Activated CD8-positive, alpha-beta memory T cell treated with anti-CD3 and anti-CD28 coated beads for 4 hours (primary cell): ENCODE measurements around the gene LRRC27.

Experiments
- DNase-seq, 2 donors: peaks; one replicate each; pipeline ENCODE4 v3.0.0-alpha.2; 2020; ENCODE audit warnings: low read depth in 2 of 2

Gene LRRC27

DNA sequence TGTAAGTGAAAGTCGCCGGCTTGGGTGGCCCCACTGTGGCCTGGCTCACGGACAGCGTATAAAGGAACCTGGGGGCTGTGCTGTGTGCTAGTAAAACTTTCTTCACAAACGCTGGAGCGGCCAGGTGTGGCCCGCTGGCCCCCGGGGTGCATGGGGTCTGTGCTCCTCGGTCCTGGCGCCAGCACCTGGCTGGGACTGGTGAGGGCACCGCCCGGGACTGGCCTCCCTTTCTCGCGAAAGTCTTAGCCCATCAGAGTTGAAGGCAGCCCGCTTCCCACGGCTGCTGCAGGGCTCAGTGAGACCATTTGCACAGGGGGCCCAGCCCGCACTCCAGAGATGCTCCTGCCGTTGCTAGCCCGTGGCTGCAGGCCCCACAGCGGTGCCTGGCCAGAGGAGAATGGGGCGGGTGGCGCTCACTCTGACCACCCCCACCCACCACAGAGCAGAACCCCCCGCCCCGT lies 70.8 kb downstream of the LRRC27 start:
- DNase-seq, result no peak

DNA sequence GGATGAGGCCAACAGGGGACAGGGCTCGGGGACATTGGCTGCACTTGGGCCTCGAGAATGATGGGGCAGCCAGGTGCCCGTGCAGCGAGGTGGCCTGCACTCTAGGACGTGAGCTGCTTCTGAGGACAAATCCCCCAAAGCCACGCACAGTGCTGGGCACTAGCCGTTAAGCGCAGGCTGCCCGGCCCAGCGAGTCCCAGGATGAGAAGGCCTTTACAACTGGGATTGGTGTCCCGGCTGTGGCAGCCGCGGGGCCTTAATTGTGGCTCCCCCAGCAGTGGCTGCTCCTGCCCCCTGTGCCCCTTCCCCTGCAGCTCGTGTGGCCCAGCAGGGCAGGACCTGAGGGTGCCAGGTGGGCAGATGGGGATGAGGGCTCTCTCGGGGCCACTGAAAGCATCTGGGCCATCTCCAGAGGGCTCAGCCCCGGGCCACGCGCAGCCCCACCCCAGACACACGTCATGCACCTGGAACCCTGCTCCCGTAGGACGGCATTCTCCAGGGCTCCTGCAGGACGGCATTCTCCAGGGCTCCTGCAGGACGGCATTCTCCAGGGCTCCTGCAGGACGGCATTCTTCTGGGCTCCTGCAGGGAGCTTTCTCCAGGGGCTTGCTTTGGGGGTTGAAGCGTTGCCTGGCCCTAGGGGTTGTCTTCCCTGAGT lies 71.6 kb downstream of the LRRC27 start:
- no peak for DNase-seq

DNA sequence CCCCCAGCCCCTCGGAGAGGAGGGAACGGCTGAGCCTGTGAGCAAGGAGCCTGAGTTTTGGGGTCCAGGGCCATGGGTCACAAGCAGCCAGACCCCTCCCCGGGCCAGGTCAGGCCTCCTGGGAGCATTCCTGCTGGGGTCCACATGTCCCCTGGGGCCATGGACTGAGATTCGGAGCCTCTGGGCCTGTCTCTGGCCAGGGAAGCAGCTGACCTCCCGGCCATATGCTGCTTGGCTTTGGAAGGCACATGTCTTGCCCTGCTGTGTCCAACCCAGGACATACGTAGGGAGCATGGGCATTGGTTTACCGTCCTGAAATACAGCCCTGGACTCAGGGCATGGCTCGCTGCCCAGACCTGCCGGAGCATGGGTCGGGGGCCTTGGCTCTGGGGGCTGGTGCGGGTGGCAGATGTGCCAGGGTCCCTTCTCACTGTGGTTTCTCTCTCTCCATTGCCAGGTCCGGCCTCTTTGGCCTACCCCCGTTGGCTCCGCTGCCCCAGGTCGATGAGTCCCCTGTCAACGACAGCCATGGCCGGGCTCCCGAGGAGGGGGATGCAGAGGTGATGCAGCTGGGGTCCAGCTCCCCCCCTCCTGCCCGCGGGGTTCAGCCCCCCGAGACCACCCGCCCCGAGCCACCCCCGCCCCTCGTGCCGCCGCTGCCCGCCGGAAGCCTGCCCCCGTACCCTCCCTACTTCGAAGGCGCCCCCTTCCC lies 72.3 kb downstream of the LRRC27 start:
- DNase-seq, result no peak

DNA sequence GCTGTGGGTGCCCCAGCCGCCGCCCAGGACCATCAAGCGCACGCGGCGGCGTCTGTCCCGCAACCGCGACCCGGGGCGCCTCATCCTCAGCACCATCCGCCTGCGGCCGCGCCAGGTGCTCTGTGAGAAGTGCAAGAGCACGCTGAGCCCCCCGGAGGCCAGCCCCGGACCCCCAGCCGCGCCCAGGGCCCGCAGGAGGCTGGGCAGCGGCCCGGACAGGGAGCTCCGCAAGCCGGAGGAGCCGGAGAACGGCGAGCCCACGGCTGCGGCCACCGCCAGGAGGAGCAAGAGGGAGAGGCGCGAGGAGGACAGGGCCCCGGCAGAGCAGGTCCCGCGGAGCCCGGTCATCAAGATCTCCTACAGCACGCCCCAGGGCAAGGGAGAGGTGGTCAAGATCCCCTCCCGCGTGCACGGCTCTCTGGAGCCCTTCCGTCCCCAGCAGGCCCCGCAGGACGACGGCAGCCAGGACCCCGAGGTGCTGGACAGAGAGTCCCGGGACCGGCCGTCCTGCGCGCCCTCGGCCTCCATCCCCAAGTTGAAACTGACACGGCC lies 73.0 kb downstream of the LRRC27 start:
- DNase-seq, result no peak

DNA sequence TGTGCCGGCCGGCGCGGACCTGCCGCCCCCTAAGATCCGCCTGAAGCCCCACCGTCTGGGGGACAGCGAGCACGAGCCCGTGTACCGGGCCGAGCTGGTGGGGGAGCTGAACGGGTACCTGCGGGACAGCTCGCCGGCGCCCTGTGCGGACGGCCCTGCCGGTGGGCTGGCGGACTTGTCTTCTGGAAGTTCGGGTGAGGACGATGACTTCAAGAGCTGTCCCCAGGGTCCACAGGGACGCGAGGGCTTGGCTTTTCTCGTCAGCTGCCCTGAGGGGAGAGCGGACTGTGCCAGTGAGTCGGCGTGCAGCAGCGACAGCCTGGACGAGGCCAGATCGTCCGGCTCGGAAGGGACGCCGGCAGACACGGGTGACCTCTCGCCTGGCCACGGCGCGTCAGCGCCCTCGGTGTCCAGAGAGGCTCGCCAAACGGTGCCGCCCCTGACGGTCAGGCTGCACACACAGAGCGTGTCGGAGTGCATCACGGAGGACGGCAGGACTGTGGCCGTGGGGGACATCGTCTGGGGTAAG lies 73.5 kb downstream of the LRRC27 start:
- no peak for DNase-seq

DNA sequence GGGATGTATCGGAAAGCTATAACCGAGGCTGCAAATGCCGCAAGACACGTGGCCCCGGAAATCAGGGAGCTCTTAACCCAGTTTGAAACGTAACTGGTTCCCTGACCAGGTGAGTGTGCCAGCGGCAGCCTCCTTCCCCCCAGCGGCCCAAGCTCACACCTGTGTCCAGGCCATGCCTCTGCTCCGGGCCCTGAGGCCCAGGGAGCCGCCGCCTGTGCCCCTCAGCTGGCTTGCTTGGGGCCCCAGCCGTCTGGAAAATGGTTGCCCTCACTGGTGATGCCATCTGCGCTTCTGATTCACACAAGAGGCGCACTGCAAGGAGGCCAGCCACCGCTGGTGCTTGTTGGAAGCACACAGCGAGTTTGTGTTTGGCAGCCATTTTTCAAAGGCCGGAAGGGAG lies 74.2 kb downstream of the LRRC27 start:
- DNase-seq, result no peak

DNA sequence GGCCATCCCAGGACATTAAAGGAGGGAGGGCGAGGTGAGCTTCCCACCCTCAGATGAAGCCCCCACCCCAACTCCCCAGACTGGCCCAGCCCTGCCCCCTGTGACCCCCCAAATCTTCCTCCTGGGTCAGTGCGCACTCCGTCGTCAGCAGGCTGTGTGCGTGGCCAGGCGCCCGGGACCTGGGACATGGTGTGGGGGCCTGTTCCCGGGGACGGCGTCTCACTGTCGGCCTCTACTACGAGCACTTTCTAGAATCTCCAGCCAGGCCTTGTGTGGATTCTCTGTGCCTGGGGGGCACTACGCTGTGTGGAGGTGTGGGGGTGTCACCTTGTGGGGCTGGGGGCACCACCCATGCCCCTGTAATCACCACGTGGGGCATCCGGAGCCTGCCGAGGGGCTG lies 74.8 kb downstream of the LRRC27 start:
- DNase-seq, result no peak

DNA sequence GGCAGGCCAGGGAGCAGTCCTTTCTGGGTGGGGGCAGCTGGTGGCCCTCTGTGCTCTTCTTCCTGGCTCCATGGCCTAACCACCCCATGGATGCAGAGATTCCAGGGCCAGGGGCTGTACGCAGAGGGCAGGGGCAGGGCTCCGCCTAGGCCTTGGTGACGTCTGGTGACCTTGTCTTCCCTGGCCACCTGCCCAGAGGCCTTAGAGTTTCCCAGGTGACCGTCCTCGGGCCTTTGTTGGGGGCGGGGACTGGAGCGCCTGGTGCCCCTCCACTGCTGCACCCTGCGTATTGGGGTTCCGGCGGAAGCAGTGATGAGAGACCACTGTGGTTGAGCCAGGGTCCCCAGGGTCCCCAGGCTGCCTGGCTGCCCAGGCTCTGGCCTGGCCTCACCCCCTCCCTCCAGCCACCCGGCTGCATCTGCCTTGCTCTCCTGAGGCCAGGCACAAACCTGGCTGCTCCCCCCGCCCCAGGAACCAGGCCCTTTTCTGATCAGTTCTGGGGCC lies 75.3 kb downstream of the LRRC27 start:
- DNase-seq, result no peak

DNA sequence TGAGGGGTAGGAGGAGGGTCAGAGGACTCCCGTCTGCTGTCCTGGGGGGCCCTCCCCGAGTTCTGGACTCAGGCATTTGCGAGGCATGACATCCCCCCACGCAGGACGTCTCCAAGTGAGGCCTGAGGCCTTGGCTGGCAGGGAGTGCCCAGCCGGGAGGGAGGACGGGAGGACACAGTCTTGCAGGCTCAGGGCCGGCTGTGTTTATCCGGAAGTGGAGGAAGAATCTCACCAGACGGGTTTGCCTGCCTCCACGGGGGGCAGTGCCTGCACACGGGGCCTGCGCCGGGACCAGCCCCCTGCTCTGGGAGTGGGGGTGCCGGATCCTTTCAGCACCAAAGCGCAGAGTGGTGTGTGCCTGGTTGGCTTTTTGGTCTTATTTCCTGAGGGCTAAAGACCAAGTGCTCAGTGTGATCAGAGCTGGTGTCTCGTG lies 75.9 kb downstream of the LRRC27 start:
- DNase-seq, result no peak

DNA sequence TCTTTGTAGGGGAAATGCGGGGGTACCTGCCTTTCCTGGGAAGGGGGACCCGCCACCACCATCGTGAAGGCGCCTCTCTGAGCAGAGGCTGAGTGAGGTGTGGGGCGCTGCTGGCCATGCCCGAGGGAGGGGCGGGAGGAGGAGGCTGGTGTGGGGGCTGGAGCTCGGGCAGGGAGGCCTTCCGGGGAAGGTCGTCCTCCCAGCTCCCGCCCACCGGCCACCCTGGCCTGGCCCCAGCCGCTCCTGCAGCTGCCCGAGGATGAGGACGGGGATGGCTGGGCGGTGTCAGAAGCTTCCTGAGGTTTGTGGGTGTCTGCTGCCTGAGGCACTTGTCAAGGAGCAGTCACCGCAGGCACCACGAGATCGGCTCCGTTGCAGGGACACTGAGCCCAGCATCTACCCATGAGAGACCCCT lies 76.4 kb downstream of the LRRC27 start:
- DNase-seq, result no peak

DNA sequence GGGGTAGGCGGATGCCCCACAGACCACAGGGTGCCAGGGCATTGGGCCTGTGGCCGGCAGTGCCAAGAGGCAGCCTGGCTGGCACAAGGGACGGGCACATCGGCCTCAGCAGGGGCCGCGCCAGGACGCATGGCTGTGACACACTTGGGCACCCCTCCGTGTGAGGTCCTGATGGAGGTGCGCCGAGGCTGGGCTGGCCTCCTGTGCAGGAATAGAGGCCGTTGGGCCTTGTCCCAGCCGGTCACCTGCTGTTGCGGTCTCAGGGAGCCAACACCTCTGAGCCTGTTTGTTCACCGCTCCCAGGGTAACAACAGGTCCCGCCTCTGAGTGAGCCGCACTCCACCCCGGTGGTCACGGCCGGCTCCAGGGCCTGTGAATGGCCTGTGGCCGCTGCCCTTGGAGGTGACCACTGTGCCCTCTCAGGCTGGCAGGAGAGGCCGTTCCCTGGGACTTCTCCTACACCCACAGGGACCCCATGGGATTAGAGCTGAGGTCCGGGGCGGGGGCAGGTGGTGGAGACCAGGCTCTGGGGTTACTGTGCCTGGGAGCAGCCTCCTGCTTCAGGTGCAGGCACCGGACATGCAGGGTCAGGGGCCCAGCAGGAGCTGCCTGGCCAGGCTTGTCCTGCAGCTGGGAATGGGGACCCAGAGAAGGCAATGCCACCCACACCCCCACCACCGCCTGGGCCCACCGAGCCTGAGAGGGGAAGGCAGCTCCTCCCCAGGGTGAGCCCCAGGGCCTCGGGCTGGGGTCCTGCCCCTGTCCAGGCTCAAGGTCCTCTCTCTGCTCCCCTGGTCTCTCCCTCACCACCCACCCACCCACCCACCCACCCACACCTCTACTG lies 77.1 kb downstream of the LRRC27 start:
- DNase-seq, result no peak

DNA sequence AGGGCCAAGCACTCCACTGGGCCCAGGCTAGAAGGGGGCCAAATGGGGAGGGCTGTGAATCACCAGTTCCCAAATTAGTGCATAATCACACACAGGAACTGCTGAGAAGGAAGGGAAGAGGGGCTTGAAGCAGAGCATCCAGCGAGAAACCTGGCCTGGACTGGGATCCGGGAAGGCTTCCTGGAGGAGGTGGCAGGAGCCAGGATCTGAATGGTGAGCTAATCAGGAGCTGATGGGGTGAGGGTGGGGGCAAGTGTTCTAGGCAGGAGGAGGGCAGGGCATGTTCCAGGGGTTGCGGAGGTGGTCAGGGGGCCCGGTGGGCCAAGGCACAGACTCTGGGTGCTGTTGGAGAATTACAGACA lies 77.7 kb downstream of the LRRC27 start:
- DNase-seq, result no peak

DNA sequence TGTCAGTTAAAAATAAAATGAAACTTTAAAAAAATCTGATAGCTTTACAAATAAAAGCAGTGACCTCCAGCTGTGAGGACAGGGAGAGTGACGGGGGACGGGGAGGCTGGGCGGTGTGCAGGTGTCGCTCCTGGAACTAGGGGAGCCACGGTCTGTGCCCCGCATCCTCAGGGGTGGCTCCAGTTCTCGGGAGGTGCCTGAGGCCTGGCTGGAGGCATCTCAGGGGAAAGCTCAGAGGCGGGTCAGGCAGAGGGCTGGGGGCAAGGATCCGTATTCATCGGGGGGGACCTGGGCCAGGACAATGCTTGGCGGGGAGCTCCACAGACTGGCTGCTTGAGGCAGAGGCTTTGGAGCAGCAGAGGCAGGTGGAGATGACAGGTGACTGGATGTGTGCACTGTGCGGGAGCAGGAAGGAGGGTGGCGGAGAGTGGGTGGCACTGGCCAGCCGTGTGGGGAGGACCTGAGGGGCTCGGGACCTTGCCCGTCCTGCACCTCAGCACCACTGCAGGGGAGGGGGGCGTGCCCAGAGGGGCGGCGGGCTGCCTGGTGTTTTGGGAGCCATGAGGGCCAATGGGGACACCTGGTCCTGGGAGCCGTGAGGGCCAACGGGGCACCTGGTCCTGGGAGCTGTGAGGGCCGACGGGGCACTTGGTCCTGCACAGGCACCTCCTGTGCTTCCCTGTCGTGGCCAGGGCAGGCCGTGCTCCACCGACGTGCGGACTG lies 78.2 kb downstream of the LRRC27 start:
- no peak for DNase-seq

DNA sequence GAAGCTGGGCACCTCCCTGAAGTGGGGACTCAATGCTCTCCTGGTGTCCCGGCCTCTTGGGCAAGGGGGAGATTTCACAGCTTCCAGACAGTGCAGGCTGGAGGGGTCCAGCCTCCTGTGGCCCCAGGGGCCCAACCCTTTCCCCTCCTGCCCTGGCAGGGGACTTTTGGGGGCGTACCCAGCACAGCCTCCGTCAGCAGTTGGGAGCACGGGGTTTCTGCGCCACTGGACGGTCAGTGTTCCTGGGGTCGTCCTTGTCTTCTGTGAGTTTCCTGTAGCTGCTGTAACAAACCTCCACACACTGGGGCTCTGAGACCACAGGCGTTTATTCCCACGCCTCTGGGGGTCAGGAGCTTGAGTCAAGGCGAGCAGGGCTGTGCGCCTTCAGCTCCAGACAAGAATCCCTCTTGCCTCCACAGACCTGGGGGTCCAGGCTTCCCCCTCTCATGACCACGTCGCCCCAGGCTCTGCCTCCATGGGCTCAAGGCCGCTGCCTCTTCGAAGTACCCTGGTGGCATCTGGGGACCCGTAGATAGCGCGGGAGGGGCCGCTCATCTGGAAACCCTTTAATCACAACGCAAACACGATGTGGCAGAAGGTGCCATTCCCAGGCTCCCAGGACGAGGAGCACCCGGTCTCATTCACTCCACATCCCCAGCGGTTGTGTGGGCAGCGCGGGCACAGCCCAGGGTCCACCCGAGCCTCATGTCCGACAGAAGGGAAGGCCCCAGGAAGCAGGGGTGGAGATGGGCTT lies 79.0 kb downstream of the LRRC27 start:
- DNase-seq, result no peak

DNA sequence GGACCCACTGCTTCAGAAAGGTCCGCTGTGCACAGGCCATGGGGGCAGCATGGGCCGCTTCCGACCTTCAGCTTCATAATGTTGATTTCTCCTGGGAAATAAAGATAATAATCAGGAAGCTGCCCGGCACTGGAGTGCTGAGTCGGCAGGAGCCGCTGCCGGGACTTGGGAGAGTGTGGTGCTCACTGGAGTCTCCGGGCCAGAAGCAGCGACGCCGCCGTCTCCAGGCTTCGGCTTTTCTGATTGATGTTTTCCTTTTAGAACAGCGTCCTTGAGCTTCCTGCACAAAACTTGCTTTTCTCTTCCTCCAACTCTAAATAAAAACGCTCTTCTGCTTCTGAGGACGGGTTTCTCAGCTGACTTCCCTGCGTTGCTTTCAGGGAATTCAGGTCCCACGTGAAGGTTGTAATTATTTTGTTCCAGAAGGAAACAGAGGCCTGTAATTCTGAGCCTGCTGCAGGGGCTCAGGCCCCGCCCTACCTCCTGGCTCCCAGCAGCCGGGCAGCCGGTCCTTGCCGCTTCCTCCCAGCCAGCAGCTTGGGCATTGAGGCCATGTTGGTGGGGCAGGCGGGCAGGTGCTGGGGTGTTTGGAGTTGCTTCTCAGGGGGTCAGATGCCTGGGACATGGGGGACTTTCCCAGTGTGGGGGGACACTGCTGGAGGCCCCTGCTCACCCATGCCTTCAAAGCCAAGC lies 79.7 kb downstream of the LRRC27 start:
- DNase-seq, result no peak

DNA sequence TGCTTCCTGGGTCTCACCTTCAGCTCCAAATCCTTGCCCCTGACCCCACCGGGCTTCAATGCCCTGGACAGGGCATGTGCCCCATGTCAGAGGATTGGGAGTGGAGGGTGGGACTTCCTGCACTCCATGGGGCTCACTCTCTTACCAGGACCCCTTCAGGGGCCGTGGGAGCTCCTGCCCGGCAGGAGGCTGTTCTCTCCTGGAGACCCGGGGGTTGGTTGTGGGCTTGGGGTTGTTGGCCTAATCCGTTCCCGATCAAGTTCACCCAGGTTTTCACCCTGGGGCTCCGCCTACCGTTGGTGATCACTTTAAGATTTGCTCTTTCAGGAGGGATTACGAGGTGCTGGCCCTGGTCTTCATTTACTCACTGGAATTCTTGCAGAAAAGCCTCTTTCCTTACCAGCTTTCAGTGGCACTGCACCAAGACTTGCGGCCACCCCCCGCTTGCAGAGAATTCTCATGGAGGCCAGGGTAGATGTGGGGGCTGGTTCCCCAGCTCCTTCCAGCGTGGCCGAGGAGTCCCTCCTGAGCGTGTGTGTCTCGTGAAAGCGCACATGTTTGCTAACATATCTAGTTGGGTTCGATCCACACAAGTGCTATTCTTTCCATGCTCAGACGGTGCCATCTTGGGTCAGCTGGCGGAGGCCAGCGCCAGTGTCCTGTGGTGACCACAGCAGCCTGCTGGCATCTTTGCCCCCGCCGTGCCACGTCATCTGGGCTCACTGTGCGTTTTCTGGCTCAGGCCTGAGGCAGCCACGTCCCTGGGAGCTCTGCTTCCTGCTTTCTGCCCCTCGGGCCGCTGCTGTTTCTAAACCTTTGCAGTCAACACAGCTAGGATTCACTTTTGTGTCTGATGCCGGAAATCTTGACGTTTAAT lies 80.6 kb downstream of the LRRC27 start:
- no peak for DNase-seq

DNA sequence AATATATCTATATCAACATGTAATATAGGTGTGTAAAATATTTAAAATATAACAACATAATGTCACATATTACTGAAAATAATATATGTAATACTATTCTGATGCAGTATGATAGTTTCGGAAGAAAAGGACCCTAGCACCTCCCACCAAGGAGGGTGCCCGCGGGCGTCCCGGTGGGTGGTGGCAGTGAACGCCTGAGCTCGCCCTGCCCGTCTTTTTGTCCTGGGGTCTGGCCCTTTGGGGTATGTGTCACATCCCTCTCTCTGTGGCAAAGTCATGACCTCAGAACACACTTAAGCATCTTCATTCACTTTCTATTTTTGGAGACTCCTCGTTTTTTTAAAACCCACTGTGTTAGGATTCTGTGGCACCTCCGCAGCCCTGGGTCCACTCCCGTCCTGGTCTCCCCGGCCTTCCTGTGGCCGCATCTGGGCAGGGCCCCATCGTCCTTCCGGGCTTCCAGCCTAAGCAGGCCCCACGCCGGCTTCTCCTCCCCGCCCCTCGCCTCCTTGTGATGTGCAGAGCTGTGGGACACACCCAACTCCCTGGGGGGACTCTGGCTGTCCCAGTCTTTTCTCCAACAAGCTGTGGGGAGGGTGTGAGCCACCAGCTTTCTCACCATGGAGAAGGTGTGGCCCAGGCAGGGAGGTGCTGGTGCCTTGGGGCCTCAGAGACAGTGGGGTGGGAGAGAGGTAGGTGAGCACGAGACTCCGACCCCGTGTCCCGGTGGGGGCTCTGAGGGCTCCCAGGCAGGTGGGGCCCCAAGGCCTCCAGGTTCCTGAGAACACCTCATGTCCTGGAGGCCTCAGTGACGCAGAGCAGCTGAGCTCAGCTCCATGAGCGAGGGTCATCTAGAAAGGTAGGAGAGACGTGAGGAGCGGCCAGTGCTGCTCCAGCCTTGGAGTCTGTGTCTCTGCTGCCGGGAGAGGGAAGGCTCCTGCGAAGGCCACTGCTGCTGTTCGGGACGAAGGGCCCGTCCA lies 81.5 kb downstream of the LRRC27 start:
- DNase-seq, result no peak
